ENCODE measurements around the gene P2RY2. TPM values are rescaled to one million over a fixed set of nuclear protein-coding genes. Genes with fewer than 3 reads are reported as not detected.
"Not testable (repeated sequence)": the region's sequence is repeated elsewhere in the genome, so short reads cannot be mapped to it uniquely, and the experiment has no call there.

Gene P2RY2
- total and polyA plus RNA-seq, 10 of the 15 experiments (the other 5 are each of a cell fraction or from before 2014, with no cell fraction given), result 0.03 to 0.23 (median 0.17) TPM; not detected in 7

GRCh38 chr11:73197787-73198186, 20.3 kb upstream of the P2RY2 start:
- H3K36me3 ChIP-seq (ENCODE audit: control insufficient read depth in 2 of 2, insufficient read depth in 2 of 2, low read length in 1 of 2); intact Hi-C loops (cut with micrococcal nuclease; ENCODE audit: unreplicated experiment); SMC1A ChIA-PET (ENCODE audit: uncharacterized antibody, unreplicated experiment); H3K4me2 ChIP-seq (ENCODE audit: control insufficient read depth, insufficient read depth); DNase-seq (ENCODE audit: low read depth, low spot score); H3K79me2 ChIP-seq (ENCODE audit: control insufficient read depth, insufficient read depth, low read length); FAIRE-seq; H3K4me3 ChIP-seq; H3K9me3 ChIP-seq (replicated peaks; ENCODE audit: control insufficient read depth, insufficient read depth, low read length); H3K27ac ChIP-seq (ENCODE audit: control insufficient read depth, insufficient read depth); H2AFZ ChIP-seq (ENCODE audit: control insufficient read depth, low read depth, low read length); BruUV-seq (replicated peaks); ATAC-seq; RAD21 ChIA-PET (ENCODE audit: unreplicated experiment); H3K9ac ChIP-seq (ENCODE audit: control insufficient read depth, insufficient read depth, low read length); H3K27me3 ChIP-seq (replicated peaks in 1 of 2; ENCODE audit: control insufficient read depth in 2 of 2, insufficient read depth in 2 of 2, low read length in 1 of 2); H4K20me1 ChIP-seq (ENCODE audit: control insufficient read depth, insufficient read depth): not testable (repeated sequence)
- 84% methylated on average over 7 of the region's 7 CpGs for WGBS (ENCODE audit: insufficient coverage, insufficient replicate concordance, low lambda C conversion rate, missing lambda C conversion rate)
- in situ Hi-C loops (cut with MboI), result loop anchor here (25.0 kb wide), 1 partner anchor 360 kb away; no protein-coding TSS in a partner anchor
- H3K4me1 ChIP-seq (ENCODE audit: control insufficient read depth, insufficient read depth, low read length), result peaks cover 18% of the 10 kb centered on the region
- ChIA-PET POLR2A (interaction anchor here (0.6 kb wide), 1 partner anchor 47 kb away, joined by 3 read pairs; no protein-coding TSS in a partner anchor), CTCF (interaction anchor here (0.7 to 1.4 kb wide), 2 partner anchors 39 to 367 kb away, joined by 3 read pairs; no protein-coding TSS in a partner anchor)

- Histone ChIP-seq H3K27ac (ENCODE audit: control insufficient read depth, insufficient read depth) (no peak overlapping the region), H3K9me3 (replicated peaks; ENCODE audit: control insufficient read depth, insufficient read depth, low read length) (no peaks in the 10 kb centered on the region), H3K79me2 (ENCODE audit: control insufficient read depth, insufficient read depth, low read length) (no peaks in the 10 kb centered on the region), H2AFZ (ENCODE audit: control insufficient read depth, low read depth, low read length) (no peak overlapping the region), H3K4me2 (ENCODE audit: control insufficient read depth, insufficient read depth) (no peak overlapping the region), H4K20me1 (ENCODE audit: control insufficient read depth, insufficient read depth) (no peaks in the 10 kb centered on the region), H3K27me3 (replicated peaks in 1 of 2; ENCODE audit: control insufficient read depth in 2 of 2, insufficient read depth in 2 of 2, low read length in 1 of 2) (no peaks in the 10 kb centered on the region; a peak in 1 of 4 replicates), H3K4me1 (ENCODE audit: control insufficient read depth, insufficient read depth, low read length) (peaks cover 9% of the 10 kb centered on the region), H3K36me3 (ENCODE audit: control insufficient read depth in 2 of 2, insufficient read depth in 2 of 2, low read length in 1 of 2) (no peaks in the 10 kb centered on the region), H3K4me3 (no peak overlapping the region), H3K9ac (ENCODE audit: control insufficient read depth, insufficient read depth, low read length) (no peak overlapping the region)
- no peak for DNase-seq (ENCODE audit: low read depth, low spot score)
- POLR2A ChIA-PET, result no interaction called here
- in situ Hi-C loops (cut with MboI) (loop anchor here (25.0 kb wide), 1 partner anchor 361 kb away; no protein-coding TSS in a partner anchor), intact Hi-C loops (cut with micrococcal nuclease; ENCODE audit: unreplicated experiment) (no loop called here)
- no peak for ATAC-seq
- RAD21 ChIA-PET (ENCODE audit: unreplicated experiment), result no interaction called here
- no peak for FAIRE-seq
- WGBS (ENCODE audit: insufficient coverage, insufficient replicate concordance, low lambda C conversion rate, missing lambda C conversion rate), result 63% methylated on average over 3 of the region's 3 CpGs
- TF ChIP-seq ZBTB40 (IDR thresholded peaks at IDR 0.05; ENCODE audit: borderline replicate concordance), result no peak
- TF ChIP-seq STAT1 (conservative IDR thresholded peaks at IDR 0.05), result no peak
- CTCF ChIA-PET, result no interaction called here
- no TSS peak for BruUV-seq (replicated peaks)
- SMC1A ChIA-PET (ENCODE audit: uncharacterized antibody, unreplicated experiment), result no interaction called here
Measured at GRCh38 chr11:73198677-73199076, 19.4 kb upstream of the P2RY2 start.

All from GM12878 (cell line).